Keratinocyte (primary cell): Measurements from ENCODE around the gene TMEM33. TPM values are rescaled to one million over a fixed set of nuclear protein-coding genes. Genes with fewer than 3 reads are reported as not detected.

Experiments used
- DNase-seq: peaks from one replicate; pipeline ENCODE4 v3.0.0-alpha.2; 2011; ENCODE audit warnings: low read depth, missing footprints, low spot score
- FAIRE-seq: peaks from 2 replicates; lab custom pipeline; 2011; peaks lifted over from hg19 to GRCh38; lab: Jason Lieb, UNC
- H2AFZ ChIP-seq: 2 replicates; pipeline ENCODE4 v1.6.0; 2012; ENCODE audit warnings: low read length, control low read depth, inconsistent platforms; ENCODE audit not compliant: control insufficient read depth
- H3K27ac ChIP-seq: 2 replicates; pipeline ENCODE4 v1.5.1; 2011; ENCODE audit warnings: low read length; ENCODE audit not compliant: control insufficient read depth, insufficient read depth
- H3K27me3 ChIP-seq: 3 replicates; pipeline ENCODE4 v1.6.0; 2011; ENCODE audit warnings: low read length; ENCODE audit not compliant: control insufficient read depth, insufficient read depth; ENCODE audit errors: extremely low read depth
- H3K36me3 ChIP-seq, 2 experiments: 2 replicates in 1 of 2; 3 replicates in 1 of 2; pipeline ENCODE4 v1.5.1; 2011; ENCODE audit warnings: low read length in 2 of 2, mild to moderate bottlenecking in 1 of 2; ENCODE audit not compliant: control insufficient read depth in 2 of 2, insufficient read depth in 2 of 2; ENCODE audit errors: extremely low read depth in 1 of 2
- H3K4me1 ChIP-seq: 3 replicates; pipeline ENCODE4 v1.5.1; 2011; ENCODE audit warnings: low read length; ENCODE audit not compliant: control insufficient read depth, insufficient read depth; ENCODE audit errors: extremely low read depth
- H3K4me2 ChIP-seq: 3 replicates; pipeline ENCODE4 v1.6.0; 2011; ENCODE audit warnings: low read depth, low read length; ENCODE audit not compliant: control insufficient read depth, insufficient read depth; ENCODE audit errors: extremely low read depth
- H3K4me3 ChIP-seq, 3 experiments: fragments of 200-600 bp in 1 of 3; sonication (generic) in 1 of 3; 2 replicates in 2 of 3; 3 replicates in 1 of 3; pipeline ENCODE4 v1.5.1; 2011 to 2016; ENCODE audit warnings: low read length in 3 of 3, mild to moderate bottlenecking in 3 of 3, control low read depth in 2 of 3, inconsistent platforms in 1 of 3, low read depth in 1 of 3, mixed read lengths in 1 of 3, mixed run types in 1 of 3, moderate library complexity in 1 of 3; ENCODE audit not compliant: control insufficient read depth in 2 of 3, insufficient read depth in 2 of 3; ENCODE audit errors: extremely low read depth in 1 of 3
- H3K79me2 ChIP-seq: 2 replicates; pipeline ENCODE4 v1.6.0; 2012; ENCODE audit warnings: low read length; ENCODE audit not compliant: control insufficient read depth, insufficient read depth
- H3K9ac ChIP-seq: 3 replicates; pipeline ENCODE4 v1.6.0; 2011; ENCODE audit warnings: low read length; ENCODE audit not compliant: control insufficient read depth, insufficient read depth; ENCODE audit errors: extremely low read depth
- H3K9me1 ChIP-seq: 3 replicates; pipeline ENCODE4 v1.6.0; 2011; ENCODE audit warnings: low read length; ENCODE audit not compliant: control insufficient read depth, insufficient read depth; ENCODE audit errors: extremely low read depth
- H3K9me3 ChIP-seq: 2 replicates; pipeline ENCODE4 v1.5.1; 2012; ENCODE audit warnings: low read depth, low read length; ENCODE audit not compliant: control insufficient read depth
- H4K20me1 ChIP-seq: 3 replicates; pipeline ENCODE4 v1.6.0; 2011; ENCODE audit warnings: low read length; ENCODE audit not compliant: control insufficient read depth, insufficient read depth; ENCODE audit errors: extremely low read depth
- EZH2 ChIP-seq: IDR thresholded peaks from one replicate; pipeline ENCODE4 v1.6.1; 2012; ENCODE audit warnings: inconsistent platforms, mild to moderate bottlenecking, low read length, moderate library complexity
- dilution Hi-C: fragments of 300-500 bp; cut with MboI; formaldehyde crosslinking; loops from one replicate; pipeline ENCODE4 v1.7.0; 2020; ENCODE audit warnings: low sequenced_read_pairs; ENCODE audit not compliant: extremely low pct_ligation_motif_present
- polyA plus RNA-seq, 5 experiments: library from polyadenylated mRNA; depleted of rRNA in 3 of 5; stranded (reverse) in 3 of 5; stranded (forward) in 1 of 5; unstranded in 1 of 5; fragments of >200 nt; gene quantifications; 1 replicate in 1 of 5; 2 replicates in 3 of 5; 3 replicates in 1 of 5; pipeline versions ENCODE4 v1.2.1 to v1.2.3, GENCODE V29; 2011 to 2012; ENCODE audit warnings: missing spikeins in 2 of 5, low read depth in 1 of 5, low replicate concordance in 1 of 5
- TF ChIP-seq, protein P1 (sequence below), 3 experiments: IDR thresholded peaks in 1 of 3; conservative IDR thresholded peaks in 1 of 3; optimal IDR thresholded peaks in 1 of 3; 2 replicates in 2 of 3; 3 replicates in 1 of 3; pipeline versions ENCODE3 to v1.5.1; 2011; ENCODE audit warnings: low read length in 3 of 3, mild to moderate bottlenecking in 3 of 3, moderate library complexity in 2 of 3, control low read depth in 1 of 3, inconsistent platforms in 1 of 3; ENCODE audit not compliant: insufficient read depth in 2 of 3; ENCODE audit errors: extremely low read depth in 1 of 3

TMEM33 gene
- polyA plus RNA-seq, 1 donor (not counting 4 experiments of a cell fraction or from before 2014, with no cell fraction given) = 133 TPM

DNA sequence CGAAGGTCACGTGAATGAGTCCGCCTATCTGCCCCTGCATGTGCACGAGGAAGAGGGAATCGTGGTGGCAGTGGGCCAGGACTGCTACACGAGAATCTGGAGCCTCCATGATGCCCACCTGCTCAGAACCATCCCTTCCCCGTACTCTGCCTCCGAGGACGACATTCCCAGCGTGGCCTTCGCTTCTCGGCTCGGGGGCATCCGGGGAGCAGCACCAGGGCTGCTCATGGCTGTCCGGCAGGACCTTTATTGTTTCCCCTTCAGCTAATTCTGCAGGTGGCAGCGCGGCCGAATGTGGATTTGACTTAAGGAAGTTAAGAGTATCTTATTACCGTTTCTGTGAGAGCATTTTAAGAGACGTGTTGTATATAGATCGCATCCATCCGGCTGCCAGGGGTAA lies 47.5 kb downstream of the TMEM33 start:
- no peaks in the 10 kb centered on the region for H3K79me2 ChIP-seq
- DNase-seq (no peak), FAIRE-seq (no peak)
- H3K9me3 ChIP-seq = no peaks in the 10 kb centered on the region
- no peak overlapping the region for H3K9ac ChIP-seq
- H3K36me3 ChIP-seq = no peaks in the 10 kb centered on the region
- TF ChIP-seq, protein P1, sequence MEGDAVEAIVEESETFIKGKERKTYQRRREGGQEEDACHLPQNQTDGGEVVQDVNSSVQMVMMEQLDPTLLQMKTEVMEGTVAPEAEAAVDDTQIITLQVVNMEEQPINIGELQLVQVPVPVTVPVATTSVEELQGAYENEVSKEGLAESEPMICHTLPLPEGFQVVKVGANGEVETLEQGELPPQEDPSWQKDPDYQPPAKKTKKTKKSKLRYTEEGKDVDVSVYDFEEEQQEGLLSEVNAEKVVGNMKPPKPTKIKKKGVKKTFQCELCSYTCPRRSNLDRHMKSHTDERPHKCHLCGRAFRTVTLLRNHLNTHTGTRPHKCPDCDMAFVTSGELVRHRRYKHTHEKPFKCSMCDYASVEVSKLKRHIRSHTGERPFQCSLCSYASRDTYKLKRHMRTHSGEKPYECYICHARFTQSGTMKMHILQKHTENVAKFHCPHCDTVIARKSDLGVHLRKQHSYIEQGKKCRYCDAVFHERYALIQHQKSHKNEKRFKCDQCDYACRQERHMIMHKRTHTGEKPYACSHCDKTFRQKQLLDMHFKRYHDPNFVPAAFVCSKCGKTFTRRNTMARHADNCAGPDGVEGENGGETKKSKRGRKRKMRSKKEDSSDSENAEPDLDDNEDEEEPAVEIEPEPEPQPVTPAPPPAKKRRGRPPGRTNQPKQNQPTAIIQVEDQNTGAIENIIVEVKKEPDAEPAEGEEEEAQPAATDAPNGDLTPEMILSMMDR (optimal IDR thresholded peaks at IDR 0.05 in 1 of 3, IDR thresholded peaks at IDR 0.05 in 1 of 3, conservative IDR thresholded peaks at IDR 0.05 in 1 of 3; ENCODE audit: extremely low read depth in 1 of 3, insufficient read depth in 2 of 3, low read length in 3 of 3) = no peak
- TF ChIP-seq EZH2 = no peak
- peaks cover 2% of the 10 kb centered on the region for H3K4me1 ChIP-seq
- H3K4me3 ChIP-seq = no peak overlapping the region
- H3K27me3 ChIP-seq = no peaks in the 10 kb centered on the region
- H3K4me2 ChIP-seq = no peak overlapping the region
- H4K20me1 ChIP-seq = no peaks in the 10 kb centered on the region
- H3K27ac ChIP-seq = no peak overlapping the region
- no peaks in the 10 kb centered on the region for H3K9me1 ChIP-seq
- dilution Hi-C loops = no loop called here
- no peak overlapping the region for H2AFZ ChIP-seq

DNA sequence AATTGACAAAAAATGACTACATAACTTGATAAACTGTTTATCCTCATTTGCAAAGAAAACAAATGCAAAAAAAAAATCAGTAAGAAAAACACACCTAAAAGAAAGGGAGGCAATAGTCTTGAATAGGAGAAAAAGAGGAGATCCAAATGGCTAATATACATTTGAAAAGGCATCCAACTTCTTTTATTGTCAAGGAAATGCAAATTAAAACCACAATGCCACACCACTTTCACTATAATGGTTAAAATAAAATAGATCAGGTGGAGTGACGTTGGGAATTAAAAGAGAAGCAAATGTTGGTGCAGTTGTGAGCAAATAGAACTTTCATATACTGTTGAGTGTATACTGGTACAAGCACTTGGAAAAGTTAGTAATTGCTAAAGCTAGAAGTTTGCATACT lies 49.9 kb downstream of the TMEM33 start:
- Histone ChIP-seq H3K36me3 (no peaks in the 10 kb centered on the region), H2AFZ (no peak overlapping the region), H3K4me2 (no peak overlapping the region), H4K20me1 (no peaks in the 10 kb centered on the region), H3K9me1 (no peaks in the 10 kb centered on the region), H3K79me2 (peaks cover 3% of the 10 kb centered on the region), H3K4me3 (no peak overlapping the region), H3K27ac (no peak overlapping the region), H3K4me1 (peaks cover 6% of the 10 kb centered on the region), H3K27me3 (no peaks in the 10 kb centered on the region), H3K9me3 (no peaks in the 10 kb centered on the region), H3K9ac (no peak overlapping the region)
- FAIRE-seq = no peak
- no peak for DNase-seq
- dilution Hi-C loops = no loop called here
- TF ChIP-seq EZH2 = no peak
- TF ChIP-seq, protein P1 (optimal IDR thresholded peaks at IDR 0.05 in 1 of 3, IDR thresholded peaks at IDR 0.05 in 1 of 3, conservative IDR thresholded peaks at IDR 0.05 in 1 of 3; ENCODE audit: extremely low read depth in 1 of 3, insufficient read depth in 2 of 3, low read length in 3 of 3) = no peak
